Heart right ventricle (tissue), 16 donors: ENCODE measurements around the gene PDZD4. TPM values are rescaled to one million over a fixed set of nuclear protein-coding genes. Genes with fewer than 3 reads are reported as not detected.

ENCODE experiments used
- ATAC-seq, 8 donors: fragments of 200-7000 bp; cut with Tn5 transposase; one replicate each; pipeline ENCODE4 v1.9.1; 2020; ENCODE audit warnings: mild to moderate bottlenecking in 8 of 8, moderate library complexity in 8 of 8, moderate number of reproducible peaks in 1 of 8
- DNase-seq, 2 donors: peaks; one replicate each; pipeline ENCODE4 v3.0.0-alpha.2; 2020
- H3K27ac ChIP-seq, 10 donors: fragments of 200-600 bp; sonication (generic) in 2 of 10; one replicate each; pipeline versions ENCODE4 v1.5.0 to v1.8.0; 2020 to 2022; ENCODE audit warnings: mild to moderate bottlenecking in 3 of 10
- H3K27me3 ChIP-seq, 7 donors: fragments of 200-600 bp; one replicate each; pipeline ENCODE4 v1.8.0; 2021 to 2022; ENCODE audit warnings: mild to moderate bottlenecking in 2 of 7
- H3K36me3 ChIP-seq, 9 donors: fragments of 200-600 bp; sonication (generic) in 1 of 9; one replicate each; pipeline versions ENCODE4 v1.5.0 to v1.8.0; 2020 to 2022; ENCODE audit warnings: mild to moderate bottlenecking in 2 of 9
- H3K4me1 ChIP-seq, 9 donors: fragments of 200-600 bp; sonication (generic) in 1 of 9; one replicate each; pipeline versions ENCODE4 v1.5.0 to v1.8.0; 2020 to 2022; ENCODE audit warnings: mild to moderate bottlenecking in 4 of 9
- H3K4me3 ChIP-seq, 10 donors: fragments of 200-600 bp; sonication (generic) in 2 of 10; one replicate each; pipeline versions ENCODE4 v1.5.0 to v1.8.0; 2020 to 2022; ENCODE audit warnings: mild to moderate bottlenecking in 7 of 10, moderate library complexity in 2 of 10
- H3K9me3 ChIP-seq, 11 donors: fragments of 200-600 bp in 10 of 11; sonication (generic) in 2 of 11; one replicate each; pipeline versions ENCODE4 v1.5.0 to v1.8.0; 2013 to 2022; ENCODE audit warnings: mild to moderate bottlenecking in 2 of 11, control low read depth in 1 of 11, moderate library complexity in 1 of 11
- CTCF ChIP-seq, 9 donors: fragments of 200-600 bp; sonication (generic) in 2 of 9; IDR thresholded peaks; one replicate each; pipeline versions ENCODE4 v1.5.0 to v1.8.0; 2021 to 2022; ENCODE audit warnings: antibody characterized with exemption in 9 of 9, mild to moderate bottlenecking in 5 of 9, moderate library complexity in 1 of 9
- WGBS, 2 donors: extraction: QIAGEN DNeasy Blood & Tissue Kit; methylation state at CpG; one replicate each; pipeline ENCODE4 v1.1.7; 2013; ENCODE audit warnings: inconsistent platforms in 1 of 2; 5-methylcytosine and 5-hydroxymethylcytosine counted together
- intact Hi-C, 10 donors: fragments of 100-400 bp; cut with DNase I; formaldehyde crosslinking; loops; one replicate each; pipeline versions ENCODE4 v1.11.1 to v1.14.2; 2022
- polyA plus RNA-seq, 2 donors: library from polyadenylated mRNA; stranded (reverse); fragments of 200-250 nt; gene quantifications; one replicate each; pipeline ENCODE4 v1.2.3, GENCODE V29; 2013
- total RNA-seq, 10 donors: library from RNA; stranded (reverse); fragmentation: NEBNext Ultra II Directional in 3 of 10; extraction: Animal tissue kit (Norgen Biotek cat#: 25700) in 3 of 10; gene quantifications; one replicate each; pipeline versions ENCODE4 v1.2.1 to v1.2.4, GENCODE V29; 2021 to 2023
- donor health status: Arrhythmogenic right ventricular cardiomyopathy.
- donor health status: ischemic (EF 13 %, LVEDD 7.1; RV severe dilation, severe dysfunction).
- donor health status: healthy with polysubstance abuse.
- donor health status: DM: no; HTN: yes; CAD: no.
- donor health status: DM: no; HTN: no; CAD: no.
- donor health status: ischemic (EF 25% LVEDD 6.9; RV normal size, moderate dysfunction).
- donor health status: ischemic (EF 25% LVEDD 5.7; RV mildly dilated, moderate dysfunction).
- donor health status: healthy.
- donor health status: DM: yes; HTN: yes; CAD: no.
- donor health status: Ischemic cardiomyopathy.
- donor health status: ischemic (EF 35%, LVEDD 5.7; RV mildly dilated, moderate dysfunction).
- donor health status: nonischemic (EF 11% LVEDD 7.7; RV severe dilation, severe dysfunction).
- donor health status: DM: yes; HTN: yes; CAD: no.
- donor health status: PGD.
- donor health status: ischemic (EF 29% LVEDD 5.4; RV normal size, mild dysfunction).
- donor health status: nonischemic (EF 23%, LVEDD 6.1; RV moderate dilation, normal function).

The PDZD4 gene
- total and polyA plus RNA-seq, 12 donors = 1.2 to 4.5 (median 2.3) TPM

GRCh38 chrX:153851981-153852380 lies 21.6 kb upstream of the PDZD4 start:
- ATAC-seq = no peak
- H3K4me1 ChIP-seq = no peaks in the 10 kb centered on the region
- intact Hi-C loops = no loop called here
- no peak for TF ChIP-seq CTCF (IDR thresholded peaks at IDR 0.05)
- H3K27ac ChIP-seq = no peak overlapping the region
- WGBS, 2 donors = 66 to 80% methylated on average over 3 of the region's 3 CpGs
- no peak overlapping the region for H3K4me3 ChIP-seq
- H3K9me3 ChIP-seq = no peaks in the 10 kb centered on the region
- DNase-seq = no peak
- peaks cover 0 to 98% (median 0%) of the 10 kb centered on the region in 7 donors for H3K27me3 ChIP-seq
- H3K36me3 ChIP-seq = no peaks in the 10 kb centered on the region

GRCh38 chrX:153848325-153848724 lies 18.0 kb upstream of the PDZD4 start:
- H3K4me1 ChIP-seq = no peaks in the 10 kb centered on the region
- intact Hi-C loops = no loop called here
- no peak overlapping the region for H3K27ac ChIP-seq
- no peaks in the 10 kb centered on the region for H3K36me3 ChIP-seq
- H3K27me3 ChIP-seq = peaks cover 0 to 96% (median 0%) of the 10 kb centered on the region in 7 donors
- ATAC-seq (no peak), DNase-seq (no peak)
- no peak for TF ChIP-seq CTCF (IDR thresholded peaks at IDR 0.05)
- WGBS, 2 donors = 53 to 57% methylated on average over 3 of the region's 3 CpGs
- no peaks in the 10 kb centered on the region for H3K9me3 ChIP-seq
- no peak overlapping the region for H3K4me3 ChIP-seq

GRCh38 chrX:153845842-153846241 lies 15.5 kb upstream of the PDZD4 start:
- Histone ChIP-seq H3K4me1 (no peaks in the 10 kb centered on the region), H3K27me3 (peaks cover 0 to 93% (median 0%) of the 10 kb centered on the region in 7 donors), H3K4me3 (no peak overlapping the region), H3K27ac (no peak overlapping the region), H3K9me3 (no peaks in the 10 kb centered on the region), H3K36me3 (no peaks in the 10 kb centered on the region)
- intact Hi-C loops = no loop called here
- no peak for TF ChIP-seq CTCF (IDR thresholded peaks at IDR 0.05)
- no peak for ATAC-seq
- WGBS, 2 donors = 14 to 19% methylated on average over 3 of the region's 3 CpGs
- no peak for DNase-seq

GRCh38 chrX:153845195-153845594 lies 14.9 kb upstream of the PDZD4 start:
- Histone ChIP-seq H3K36me3 (no peaks in the 10 kb centered on the region), H3K4me3 (no peak overlapping the region), H3K9me3 (no peaks in the 10 kb centered on the region), H3K27ac (no peak overlapping the region), H3K4me1 (no peaks in the 10 kb centered on the region), H3K27me3 (peaks cover 0 to 94% (median 0%) of the 10 kb centered on the region in 7 donors)
- ATAC-seq (no peak), DNase-seq (no peak)
- intact Hi-C loops = no loop called here
- WGBS, 2 donors = 35 to 44% methylated on average over 6 of the region's 6 CpGs
- TF ChIP-seq CTCF (IDR thresholded peaks at IDR 0.05) = no peak
